HG03342 (cell line): ENCODE results near the gene HMCN2.

Experiments
- ATAC-seq: cut with Tn5 transposase; IDR thresholded peaks from one replicate; pipeline ENCODE4 v1.9.1; 2021; ENCODE audit warnings: mild to moderate bottlenecking, moderate library complexity; ENCODE audit not compliant: unreplicated experiment

The HMCN2 gene

GRCh38 chr9:130461218-130461630 is 195.7 kb downstream of the HMCN2 start:
- no peak for ATAC-seq

- ATAC-seq = no peak
Observed at GRCh38 chr9:130461731-130462130, 196.2 kb downstream of the HMCN2 start.

- no peak for ATAC-seq
Observed at GRCh38 chr9:130462685-130463540, 197.4 kb downstream of the HMCN2 start.

GRCh38 chr9:130463763-130464745 is 198.5 kb downstream of the HMCN2 start:
- no peak for ATAC-seq

GRCh38 chr9:130465383-130466096 is 200.0 kb downstream of the HMCN2 start:
- ATAC-seq = no peak

- ATAC-seq = no peak
Observed at GRCh38 chr9:130466537-130467217, 201.1 kb downstream of the HMCN2 start.

- ATAC-seq = no peak
Observed at GRCh38 chr9:130467316-130467715, 201.8 kb downstream of the HMCN2 start.

- no peak for ATAC-seq
Observed at GRCh38 chr9:130468566-130468965, 203.0 kb downstream of the HMCN2 start.

- no peak for ATAC-seq
Observed at GRCh38 chr9:130470269-130470668, 204.7 kb downstream of the HMCN2 start.

- no peak for ATAC-seq
Observed at GRCh38 chr9:130470950-130471349, 205.4 kb downstream of the HMCN2 start.

GRCh38 chr9:130471411-130472183 is 206.0 kb downstream of the HMCN2 start:
- no peak for ATAC-seq

GRCh38 chr9:130472184-130472705 is 206.7 kb downstream of the HMCN2 start:
- no peak for ATAC-seq

GRCh38 chr9:130473009-130473408 is 207.4 kb downstream of the HMCN2 start:
- ATAC-seq = no peak

- ATAC-seq = no peak
Observed at GRCh38 chr9:130473566-130473965, 208.0 kb downstream of the HMCN2 start.

GRCh38 chr9:130474106-130474505 is 208.5 kb downstream of the HMCN2 start:
- ATAC-seq = no peak

- no peak for ATAC-seq
Observed at GRCh38 chr9:130476151-130476730, 210.7 kb downstream of the HMCN2 start.

- no peak for ATAC-seq
Observed at GRCh38 chr9:130477564-130477963, 212.0 kb downstream of the HMCN2 start.

- no peak for ATAC-seq
Observed at GRCh38 chr9:130478152-130478551, 212.6 kb downstream of the HMCN2 start.
